ENCODE data around the gene SMARCE1. TPM values are rescaled to one million over a fixed set of nuclear protein-coding genes. Genes with fewer than 3 reads are reported as not detected.

The SMARCE1 gene
- total RNA-seq, 1 experiment from 2014 or later, result 57.9 TPM

- H3F3A ChIP-seq (ENCODE audit: low read length, unreplicated experiment), result no peaks in the 10 kb centered on the region
- no TSS peak for BruUV-seq (replicated peaks)
- H3K4me1 ChIP-seq (ENCODE audit: insufficient read depth, low read length), result no peaks in the 10 kb centered on the region
- H3K4me2 ChIP-seq (ENCODE audit: low read length), result no peak overlapping the region
- no peak overlapping the region for H2AFZ ChIP-seq (ENCODE audit: low read length)
- ChIA-PET POLR2A (ENCODE audit: unreplicated experiment) (no interaction called here), CTCF (no interaction called here)
- TF ChIP-seq EZH2phosphoT487 (IDR thresholded peaks at IDR 0.05; ENCODE audit: borderline replicate concordance, low read length) (no peak), CTCF (conservative IDR thresholded peaks at IDR 0.05; ENCODE audit: low read depth, low read length) (no peak), EZH2 (IDR thresholded peaks at IDR 0.05; ENCODE audit: low read length, unreplicated experiment) (no peak)
- no peaks in the 10 kb centered on the region for H3K36me3 ChIP-seq (ENCODE audit: low read depth, low read length)
- H4K20me1 ChIP-seq (ENCODE audit: low read length), result no peaks in the 10 kb centered on the region
- no peaks in the 10 kb centered on the region for H3K9me3 ChIP-seq (ENCODE audit: low read length)
- peaks cover 31% of the 10 kb centered on the region for H3K27me3 ChIP-seq (ENCODE audit: low read length)
- no peak overlapping the region for H3K9ac ChIP-seq (ENCODE audit: low read length)
- H3K9me2 ChIP-seq (replicated peaks; ENCODE audit: low read length), result no peaks in the 10 kb centered on the region
- no peak for ATAC-seq
- no peak for DNase-seq
- no peaks in the 10 kb centered on the region for H3K79me2 ChIP-seq (ENCODE audit: low read length)
- no peak overlapping the region for H3K4me3 ChIP-seq (ENCODE audit: low read length)
- no peak overlapping the region for H3K27ac ChIP-seq (ENCODE audit: low read length)
- intact Hi-C loops (cut with micrococcal nuclease), result no loop called here
These were observed 25.0 kb upstream of the SMARCE1 start for GRCh38 chr17:40672654-40673053.

GRCh38 chr17:40671282-40671681 is 23.7 kb upstream of the SMARCE1 start:
- Histone ChIP-seq H3K9ac (ENCODE audit: low read length) (no peak overlapping the region), H3K9me2 (replicated peaks; ENCODE audit: low read length) (no peaks in the 10 kb centered on the region), H4K20me1 (ENCODE audit: low read length) (no peaks in the 10 kb centered on the region), H3K27me3 (ENCODE audit: low read length) (peaks cover 20% of the 10 kb centered on the region), H3K4me1 (ENCODE audit: insufficient read depth, low read length) (no peaks in the 10 kb centered on the region), H3K79me2 (ENCODE audit: low read length) (no peaks in the 10 kb centered on the region), H3K9me3 (ENCODE audit: low read length) (no peaks in the 10 kb centered on the region), H3F3A (ENCODE audit: low read length, unreplicated experiment) (no peaks in the 10 kb centered on the region), H3K4me2 (ENCODE audit: low read length) (no peak overlapping the region), H3K36me3 (ENCODE audit: low read depth, low read length) (no peaks in the 10 kb centered on the region), H3K27ac (ENCODE audit: low read length) (no peak overlapping the region), H3K4me3 (ENCODE audit: low read length) (no peak overlapping the region), H2AFZ (ENCODE audit: low read length) (no peak overlapping the region)
- no TSS peak for BruUV-seq (replicated peaks)
- no peak for DNase-seq
- TF ChIP-seq EZH2 (IDR thresholded peaks at IDR 0.05; ENCODE audit: low read length, unreplicated experiment) (no peak), EZH2phosphoT487 (IDR thresholded peaks at IDR 0.05; ENCODE audit: borderline replicate concordance, low read length) (no peak), CTCF (conservative IDR thresholded peaks at IDR 0.05; ENCODE audit: low read depth, low read length) (no peak)
- ChIA-PET POLR2A (ENCODE audit: unreplicated experiment) (no interaction called here), CTCF (no interaction called here)
- no peak for ATAC-seq
- intact Hi-C loops (cut with micrococcal nuclease), result no loop called here

- POLR2A ChIA-PET (ENCODE audit: unreplicated experiment), result no interaction called here
- Histone ChIP-seq H3K9ac (ENCODE audit: low read length) (no peak overlapping the region), H3K27me3 (ENCODE audit: low read length) (peaks cover 4% of the 10 kb centered on the region; the same call in 1 of the 2 replicates), H4K20me1 (ENCODE audit: low read length) (no peaks in the 10 kb centered on the region), H3K4me3 (ENCODE audit: low read length) (no peak overlapping the region), H3K36me3 (ENCODE audit: low read depth, low read length) (no peaks in the 10 kb centered on the region), H3K79me2 (ENCODE audit: low read length) (no peaks in the 10 kb centered on the region), H3K9me3 (ENCODE audit: low read length) (no peaks in the 10 kb centered on the region), H3K27ac (ENCODE audit: low read length) (no peak overlapping the region), H3K4me2 (ENCODE audit: low read length) (no peak overlapping the region), H2AFZ (ENCODE audit: low read length) (no peak overlapping the region), H3K9me2 (replicated peaks; ENCODE audit: low read length) (no peaks in the 10 kb centered on the region), H3F3A (ENCODE audit: low read length, unreplicated experiment) (no peaks in the 10 kb centered on the region), H3K4me1 (ENCODE audit: insufficient read depth, low read length) (no peaks in the 10 kb centered on the region)
- no peak for ATAC-seq
- CTCF ChIA-PET, result no interaction called here
- TF ChIP-seq EZH2phosphoT487 (IDR thresholded peaks at IDR 0.05; ENCODE audit: borderline replicate concordance, low read length), result no peak
- no peak for TF ChIP-seq EZH2 (IDR thresholded peaks at IDR 0.05; ENCODE audit: low read length, unreplicated experiment)
- no peak for TF ChIP-seq CTCF (conservative IDR thresholded peaks at IDR 0.05; ENCODE audit: low read depth, low read length)
- no TSS peak for BruUV-seq (replicated peaks)
- no peak for DNase-seq
- intact Hi-C loops (cut with micrococcal nuclease), result no loop called here
These were observed 18.7 kb upstream of the SMARCE1 start for GRCh38 chr17:40666331-40666730.
